ENCODE measurements around the gene IFI30. TPM values are rescaled to one million over a fixed set of nuclear protein-coding genes. Genes with fewer than 3 reads are reported as not detected.

The IFI30 gene
- total RNA-seq, 4 donors from 2014 or later: 36.3 to 58.4 (median 40.1) TPM

DNA sequence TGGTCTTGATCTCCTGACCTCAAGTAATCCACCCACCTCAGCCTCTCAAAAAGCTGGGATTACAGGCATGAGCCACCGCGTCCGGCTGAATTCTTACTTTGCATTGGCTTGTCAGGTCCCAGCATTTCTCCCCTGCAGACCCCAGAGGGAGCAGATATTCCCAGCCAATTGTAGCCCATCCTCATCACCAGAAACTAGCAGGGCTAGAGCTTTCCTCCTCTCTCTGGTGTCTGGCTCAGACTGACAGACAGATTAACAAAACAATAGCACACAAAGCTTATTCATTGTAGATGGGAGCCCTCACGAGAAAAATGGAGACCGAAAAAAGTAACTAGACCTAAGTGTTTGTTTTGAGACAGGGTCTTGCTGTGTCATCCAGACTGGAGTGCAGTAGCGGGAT lies 11.9 kb downstream of the IFI30 start:
- no peaks in the 10 kb centered on the region for H3K36me3 ChIP-seq
- TF ChIP-seq, protein P1, sequence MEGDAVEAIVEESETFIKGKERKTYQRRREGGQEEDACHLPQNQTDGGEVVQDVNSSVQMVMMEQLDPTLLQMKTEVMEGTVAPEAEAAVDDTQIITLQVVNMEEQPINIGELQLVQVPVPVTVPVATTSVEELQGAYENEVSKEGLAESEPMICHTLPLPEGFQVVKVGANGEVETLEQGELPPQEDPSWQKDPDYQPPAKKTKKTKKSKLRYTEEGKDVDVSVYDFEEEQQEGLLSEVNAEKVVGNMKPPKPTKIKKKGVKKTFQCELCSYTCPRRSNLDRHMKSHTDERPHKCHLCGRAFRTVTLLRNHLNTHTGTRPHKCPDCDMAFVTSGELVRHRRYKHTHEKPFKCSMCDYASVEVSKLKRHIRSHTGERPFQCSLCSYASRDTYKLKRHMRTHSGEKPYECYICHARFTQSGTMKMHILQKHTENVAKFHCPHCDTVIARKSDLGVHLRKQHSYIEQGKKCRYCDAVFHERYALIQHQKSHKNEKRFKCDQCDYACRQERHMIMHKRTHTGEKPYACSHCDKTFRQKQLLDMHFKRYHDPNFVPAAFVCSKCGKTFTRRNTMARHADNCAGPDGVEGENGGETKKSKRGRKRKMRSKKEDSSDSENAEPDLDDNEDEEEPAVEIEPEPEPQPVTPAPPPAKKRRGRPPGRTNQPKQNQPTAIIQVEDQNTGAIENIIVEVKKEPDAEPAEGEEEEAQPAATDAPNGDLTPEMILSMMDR (IDR thresholded peaks at IDR 0.05): no peak
- TF ChIP-seq POLR2A (IDR thresholded peaks at IDR 0.05): no peak
- 59 to 77% methylated on average over 6 of the region's 6 CpGs for WGBS, 2 donors

DNA sequence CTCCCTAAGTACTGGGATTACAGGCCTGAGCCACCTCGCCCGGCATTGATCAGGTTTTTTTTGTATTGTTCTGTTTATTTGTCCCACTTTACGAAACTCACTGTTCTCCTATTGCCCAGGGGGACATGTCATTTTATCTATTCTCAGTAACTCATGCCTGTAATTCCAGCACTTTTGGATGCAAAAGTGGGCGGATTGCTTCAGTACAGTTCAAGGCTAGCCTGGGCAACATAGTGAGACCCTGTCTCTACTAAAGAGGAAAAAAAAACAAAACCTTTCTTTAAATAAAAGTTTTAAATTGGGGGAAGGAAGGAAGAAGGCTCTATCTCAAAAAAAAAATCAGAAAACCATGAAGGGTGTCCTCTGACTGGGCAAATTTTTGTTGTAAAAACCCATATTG lies 16.7 kb downstream of the IFI30 start:
- Histone ChIP-seq H3K36me3 (no peaks in the 10 kb centered on the region), H3K27me3 (no peaks in the 10 kb centered on the region), H3K4me1 (peaks cover 17 to 18% of the 10 kb centered on the region in 2 donors), H3K4me3 (replicated peaks in 1 of 3) (no peak overlapping the region), H3K9me3 (no peaks in the 10 kb centered on the region), H3K27ac (no peak overlapping the region)
- TF ChIP-seq POLR2A (IDR thresholded peaks at IDR 0.05): no peak
- TF ChIP-seq, protein P1 (IDR thresholded peaks at IDR 0.05): no peak
- intact Hi-C loops (cut with DNase I): no loop called here
- WGBS, 2 donors: 90 to 94% methylated on average over 4 of the region's 4 CpGs
- DNase-seq: no peak

More for the DNA sequence above, 11.9 kb downstream of the IFI30 start:
- Histone ChIP-seq H3K9me3 (no peaks in the 10 kb centered on the region), H3K4me1 (no peaks in the 10 kb centered on the region), H3K4me3 (replicated peaks in 1 of 3) (no peak overlapping the region), H3K27ac (no peak overlapping the region), H3K27me3 (no peaks in the 10 kb centered on the region)
- no peak for DNase-seq
- intact Hi-C loops (cut with DNase I): no loop called here

DNA sequence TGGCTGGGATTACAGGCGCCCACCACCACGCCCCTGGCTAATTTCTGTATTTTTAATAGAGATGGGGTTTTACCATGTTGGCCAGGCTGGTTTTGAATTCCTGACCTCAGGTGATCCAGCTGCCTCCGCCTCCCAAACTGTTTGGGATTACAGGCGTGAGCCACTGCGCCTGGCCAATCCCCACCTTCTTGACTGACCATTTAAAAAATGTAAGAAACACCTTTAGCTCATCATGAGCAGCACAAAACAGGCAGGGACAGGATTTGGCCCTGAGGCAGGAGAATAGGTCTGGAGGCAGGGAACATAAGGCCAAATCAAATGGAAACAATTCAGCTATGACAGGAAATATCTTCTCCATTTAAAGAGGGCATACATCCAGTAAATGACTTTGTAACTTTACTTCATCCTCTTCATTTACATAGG lies 18.0 kb downstream of the IFI30 start:
- H3K4me3 ChIP-seq (replicated peaks in 1 of 3): peak overlapping the region in 2 of 3 donors; percentile 20 to 41
- intact Hi-C loops (cut with DNase I): no loop called here
- WGBS, 2 donors: 45 to 66% methylated on average over 5 of the region's 5 CpGs
- H3K4me1 ChIP-seq: peaks cover 17 to 18% of the 10 kb centered on the region in 2 donors
- no peaks in the 10 kb centered on the region for H3K9me3 ChIP-seq
- peak; percentile 45 to 61 for DNase-seq
- peak overlapping the region; percentile 97 to 99 (median 99) for H3K27ac ChIP-seq
- H3K27me3 ChIP-seq: no peaks in the 10 kb centered on the region
- peaks cover 0 to 4% of the 10 kb centered on the region in 2 donors for H3K36me3 ChIP-seq
- TF ChIP-seq, protein P1 (IDR thresholded peaks at IDR 0.05): no peak
- peak in 1 of 2 donors; percentile 18 for TF ChIP-seq POLR2A (IDR thresholded peaks at IDR 0.05)

DNA sequence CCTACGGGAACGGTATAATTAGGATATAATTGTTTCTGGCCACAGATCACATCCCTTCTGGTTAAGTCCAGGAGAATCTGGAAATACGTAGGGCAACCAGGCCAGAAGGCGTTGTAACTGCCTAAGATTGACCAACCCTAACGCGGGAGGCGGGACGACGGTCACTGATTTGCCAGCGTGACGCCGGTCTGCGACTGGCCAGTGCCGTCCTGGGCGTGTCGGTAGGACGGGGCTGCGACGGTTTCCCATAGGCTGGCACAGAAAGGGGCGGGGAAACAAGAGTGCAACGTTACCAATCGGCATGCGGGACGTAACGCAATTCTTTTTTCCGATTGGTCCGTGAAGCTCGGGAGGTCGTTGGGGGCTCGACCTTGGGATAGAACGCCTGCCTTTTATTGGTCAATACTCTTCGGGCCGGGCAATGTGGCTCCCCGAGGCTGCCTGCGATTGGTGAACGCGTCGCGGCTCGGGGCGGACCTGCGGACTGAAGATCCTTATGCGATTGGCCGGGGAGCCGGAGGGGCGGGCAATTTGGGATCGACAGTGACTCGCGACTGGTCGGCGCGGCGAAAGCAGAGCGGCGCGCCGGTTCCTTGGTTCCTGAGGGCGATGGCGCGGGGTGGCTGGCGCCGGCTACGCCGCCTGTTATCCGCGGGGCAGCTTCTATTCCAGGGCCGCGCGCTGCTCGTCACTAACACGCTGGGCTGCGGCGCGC lies 19.2 kb downstream of the IFI30 start, which contains the start of gene MPV17L2:
Gene MPV17L2 (plus strand): TSS at position 546 of the 715 bp plus-strand sequence. CDS start 64 bp downstream, at position 610.
- peak; percentile 100 for DNase-seq
- peaks cover 17 to 18% of the 10 kb centered on the region in 2 donors for H3K4me1 ChIP-seq
- peak within 1 kb of the TSS; percentile 97 to 99 (median 99) for H3K27ac ChIP-seq
- H3K27me3 ChIP-seq: no peaks in the 10 kb centered on the region
- intact Hi-C loops (cut with DNase I): no loop called here
- no peaks in the 10 kb centered on the region for H3K9me3 ChIP-seq
- 1% methylated on average over 25 to 31 of the region's 74 CpGs for WGBS, 2 donors
- H3K36me3 ChIP-seq: peaks cover 0 to 4% of the 10 kb centered on the region in 2 donors
- peak within 1 kb of the TSS; percentile 32 to 91 (median 41) for H3K4me3 ChIP-seq (replicated peaks in 1 of 3)
- TF ChIP-seq, protein P1 (IDR thresholded peaks at IDR 0.05): no peak
- peak; percentile 74 to 86 for TF ChIP-seq POLR2A (IDR thresholded peaks at IDR 0.05)

Measured in thyroid gland (tissue), 4 donors.